HG02610 (cell line): ENCODE results near the gene GALNT4.
A peak's percentile ranks its signal among the peaks of the same experiment; 100 is the strongest.

Source experiments
- ATAC-seq: cut with Tn5 transposase; IDR thresholded peaks from one replicate; pipeline ENCODE4 v1.9.1; 2021; ENCODE audit warnings: mild to moderate bottlenecking, moderate library complexity; ENCODE audit not compliant: unreplicated experiment

GALNT4 gene

DNA sequence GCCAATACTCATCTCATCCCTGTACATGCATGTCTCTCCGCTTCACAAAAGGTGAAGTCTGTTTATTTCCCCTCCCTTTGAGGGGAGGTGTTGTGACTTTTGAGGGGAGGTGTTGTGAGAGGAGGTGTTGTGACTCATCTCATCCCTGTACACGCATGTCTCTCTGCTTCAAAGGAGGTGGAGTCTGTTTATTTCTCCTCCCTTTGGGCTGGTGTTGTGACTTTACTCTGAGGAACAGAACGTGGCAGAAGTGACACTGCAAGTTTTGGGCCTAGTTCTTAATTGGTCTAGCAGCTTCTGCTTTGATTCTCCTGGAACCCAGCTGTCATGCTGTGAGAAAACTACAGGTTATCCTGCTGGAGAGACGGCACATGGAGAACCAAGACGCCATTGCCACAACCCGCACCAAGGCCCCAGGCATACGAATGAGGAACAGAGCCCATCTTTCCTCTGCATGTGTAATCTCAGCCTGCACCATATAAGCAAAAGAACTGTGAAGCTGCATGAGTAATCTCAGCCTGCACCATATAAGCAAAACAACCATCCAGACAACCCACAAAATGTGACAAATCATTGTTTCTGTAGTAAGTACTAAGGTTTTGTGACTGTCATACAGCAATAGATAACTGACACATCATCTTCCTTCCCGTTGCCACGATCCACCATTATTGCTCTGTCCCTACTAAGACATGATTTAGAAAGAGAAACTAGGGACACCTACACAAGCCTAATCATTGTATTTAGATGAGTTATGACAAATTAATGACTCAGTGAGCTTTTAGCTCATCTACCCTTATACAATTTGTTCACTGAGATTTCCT, 30.0 kb downstream of the GALNT4 start:
- peak; percentile 76 for ATAC-seq

DNA sequence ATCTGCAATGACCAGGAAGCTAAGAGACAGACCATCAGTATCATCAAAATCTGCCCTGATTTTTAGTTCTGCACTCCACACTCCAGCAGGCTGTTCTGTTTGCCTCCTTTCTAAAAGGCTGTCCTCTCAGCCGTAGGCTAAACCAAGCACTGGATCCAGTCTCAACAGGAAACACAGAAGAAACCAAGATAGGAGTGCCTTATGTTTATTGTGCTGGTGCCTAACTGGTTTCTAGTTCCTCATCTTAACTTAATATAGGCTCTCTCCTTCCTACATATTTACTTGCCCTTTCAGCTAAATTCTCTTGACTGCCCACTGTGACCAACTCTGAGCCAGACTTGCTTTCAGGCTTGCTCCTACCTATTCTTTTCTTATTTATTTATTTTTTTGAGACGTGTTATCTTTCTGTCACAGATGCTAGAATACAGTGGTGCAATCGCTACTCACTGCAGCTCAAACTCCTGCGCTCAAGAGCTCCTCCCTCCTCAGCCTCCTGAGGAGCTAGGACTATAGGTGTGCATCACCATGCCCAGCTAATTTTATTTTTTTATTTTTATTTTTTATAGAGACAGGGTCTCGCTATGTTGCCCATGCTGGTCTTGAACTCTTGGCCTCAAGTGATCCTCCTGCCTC, 30.8 kb downstream of the GALNT4 start:
- ATAC-seq: no peak

DNA sequence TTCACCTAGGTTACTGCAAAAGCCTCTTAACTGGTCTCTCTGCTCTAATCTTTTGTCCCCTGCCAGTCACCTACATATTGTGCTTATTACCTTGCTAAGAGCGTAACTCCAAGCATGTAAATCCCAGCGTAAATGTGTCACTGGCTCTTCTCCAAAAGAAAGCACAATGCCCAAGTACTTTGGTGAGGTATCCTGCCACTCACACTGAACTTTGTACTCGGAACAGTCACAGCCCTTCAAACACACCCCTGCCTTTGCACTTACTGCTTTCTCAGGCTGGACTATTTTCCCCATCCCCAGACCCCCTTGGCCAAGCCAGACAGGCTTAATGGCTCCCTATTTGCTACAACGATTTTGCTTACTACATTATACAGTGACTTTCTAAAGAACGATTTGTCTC, 31.7 kb downstream of the GALNT4 start:
- ATAC-seq: no peak

DNA sequence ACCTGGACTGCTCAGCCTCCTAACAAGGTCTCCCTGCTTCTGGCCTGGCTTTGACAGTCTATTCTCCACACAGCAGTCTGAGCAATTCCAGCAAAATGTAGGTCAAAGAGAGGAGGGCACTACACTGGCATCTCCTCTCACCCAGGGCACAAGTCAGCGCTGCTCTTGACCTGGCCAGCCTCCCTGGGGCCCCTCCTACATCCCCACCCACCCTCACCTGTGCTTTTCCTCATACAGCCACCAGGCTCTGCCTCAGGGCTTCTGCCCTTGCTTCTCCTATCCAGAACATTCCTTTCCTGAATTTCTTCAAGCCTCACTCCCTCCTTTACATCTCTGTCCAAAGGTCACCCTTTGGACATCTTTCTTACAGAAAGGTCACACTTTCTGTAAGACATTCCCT, 33.7 kb downstream of the GALNT4 start:
- no peak for ATAC-seq

DNA sequence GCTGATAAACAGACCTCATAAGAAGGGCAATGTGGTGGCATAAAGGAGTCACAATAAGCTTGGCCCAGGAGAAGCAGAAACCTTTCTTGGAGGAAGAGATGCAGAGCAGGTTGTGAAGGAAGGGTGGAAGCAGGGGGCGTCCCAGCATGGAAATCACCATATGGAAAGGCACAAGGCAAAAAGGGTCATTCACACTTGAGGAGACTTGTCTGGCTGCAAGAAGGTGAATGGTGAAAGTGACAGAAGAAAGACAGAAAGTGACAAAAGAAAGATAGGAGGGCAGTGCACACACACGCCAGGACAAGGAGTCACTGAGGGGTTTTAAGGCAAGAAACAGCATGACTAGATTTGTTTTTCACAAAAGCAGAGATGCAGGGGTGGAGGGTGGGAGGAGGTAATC, 38.3 kb downstream of the GALNT4 start:
- no peak for ATAC-seq

DNA sequence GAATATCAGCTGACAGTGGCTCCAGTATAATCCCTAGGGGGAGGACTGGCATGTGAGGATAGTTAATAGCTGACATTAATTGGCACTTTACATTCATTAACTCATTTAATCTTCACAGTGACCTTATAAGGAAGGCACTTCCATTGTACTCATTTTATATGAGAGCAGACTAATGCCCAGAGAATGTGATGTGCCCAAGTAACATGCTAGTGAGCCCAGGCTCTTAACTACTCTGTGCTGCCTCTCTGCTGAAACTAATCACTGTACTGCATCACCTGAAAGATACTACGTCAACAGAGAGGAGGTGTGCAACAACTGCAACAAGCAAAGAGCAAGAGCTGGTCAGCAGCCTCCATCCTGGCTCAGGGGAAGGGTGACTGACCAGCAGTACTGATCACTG, 40.1 kb downstream of the GALNT4 start:
- no peak for ATAC-seq

DNA sequence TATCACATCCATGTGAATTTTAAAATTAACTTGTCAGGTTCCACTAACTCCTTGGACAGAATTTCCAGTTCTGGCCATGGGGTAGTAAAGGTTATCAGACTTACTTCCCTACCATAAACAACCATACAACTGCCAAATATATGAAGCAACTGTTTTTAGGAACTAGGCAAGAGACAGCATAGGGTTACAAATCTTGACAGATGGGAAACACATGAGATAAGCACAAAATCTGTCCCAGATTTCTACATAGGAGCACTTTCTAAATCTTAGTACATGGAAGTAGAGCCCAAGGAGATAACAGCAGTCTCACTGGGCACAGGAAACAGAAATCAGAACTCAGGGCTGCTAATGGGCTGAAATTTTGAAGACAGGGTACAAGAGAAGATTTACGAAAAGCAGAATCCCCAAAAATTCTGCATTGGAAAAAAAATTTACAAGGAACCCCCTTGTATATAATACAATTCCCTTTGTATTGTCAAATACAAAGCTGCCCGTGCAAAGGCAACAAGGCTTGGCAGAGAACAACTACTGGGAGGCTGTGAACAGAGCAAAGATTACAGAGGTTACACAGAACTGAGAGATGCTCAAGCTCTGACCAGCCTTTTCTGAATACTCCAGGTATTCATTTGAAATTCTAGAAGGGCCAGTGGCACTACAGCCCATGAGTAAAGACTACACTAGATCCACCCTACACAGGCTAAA, 43.2 kb downstream of the GALNT4 start:
- ATAC-seq: no peak

DNA sequence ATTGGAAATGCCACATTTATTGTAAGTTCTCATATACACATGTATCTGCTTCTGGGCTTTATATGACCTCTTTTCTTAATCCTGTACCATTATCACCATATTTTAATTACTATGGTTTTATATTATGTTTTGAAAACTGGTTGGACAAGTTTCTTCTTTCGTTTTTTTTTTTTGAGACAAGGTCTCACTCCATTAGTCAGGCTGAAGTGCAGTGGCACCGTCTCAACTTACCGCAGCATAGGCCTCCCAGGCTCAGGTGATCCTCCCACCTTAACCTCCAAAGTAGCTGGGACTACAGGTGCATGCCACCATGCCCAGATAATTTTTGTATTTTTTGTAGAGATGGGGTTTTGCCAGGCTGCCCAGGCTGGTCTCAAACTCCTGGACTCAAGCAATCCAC, 44.6 kb downstream of the GALNT4 start:
- ATAC-seq: no peak

DNA sequence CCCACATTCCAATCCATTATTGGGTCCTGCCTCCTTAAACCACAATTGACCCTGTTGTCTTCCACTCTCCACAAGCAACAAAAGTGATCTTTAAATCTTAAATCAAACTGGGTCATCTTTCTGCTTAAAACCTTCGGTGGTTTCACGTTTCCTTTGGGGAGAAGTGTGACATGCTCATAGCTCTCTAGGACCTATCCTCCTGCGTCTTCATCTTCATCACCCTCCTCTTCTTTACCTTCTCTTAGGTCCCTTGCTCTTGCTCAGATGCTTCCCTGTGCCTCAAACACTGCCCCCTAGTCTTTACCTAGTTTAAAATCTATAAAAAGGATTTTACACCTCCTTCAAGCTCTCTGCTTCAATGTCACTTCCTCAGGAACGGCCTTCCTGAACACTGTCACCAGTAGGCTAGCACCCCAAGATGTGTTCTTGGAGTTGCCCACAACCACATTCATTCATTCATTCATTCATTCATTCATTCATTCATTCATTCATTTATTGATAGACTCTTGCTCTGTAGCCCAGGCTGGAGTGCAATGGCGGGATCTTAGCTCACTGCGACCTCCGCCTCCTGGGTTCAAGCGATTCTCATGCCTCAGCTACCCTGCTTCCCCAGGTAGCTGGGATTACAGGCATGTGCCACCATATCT, 46.8 kb downstream of the GALNT4 start:
- ATAC-seq: no peak

DNA sequence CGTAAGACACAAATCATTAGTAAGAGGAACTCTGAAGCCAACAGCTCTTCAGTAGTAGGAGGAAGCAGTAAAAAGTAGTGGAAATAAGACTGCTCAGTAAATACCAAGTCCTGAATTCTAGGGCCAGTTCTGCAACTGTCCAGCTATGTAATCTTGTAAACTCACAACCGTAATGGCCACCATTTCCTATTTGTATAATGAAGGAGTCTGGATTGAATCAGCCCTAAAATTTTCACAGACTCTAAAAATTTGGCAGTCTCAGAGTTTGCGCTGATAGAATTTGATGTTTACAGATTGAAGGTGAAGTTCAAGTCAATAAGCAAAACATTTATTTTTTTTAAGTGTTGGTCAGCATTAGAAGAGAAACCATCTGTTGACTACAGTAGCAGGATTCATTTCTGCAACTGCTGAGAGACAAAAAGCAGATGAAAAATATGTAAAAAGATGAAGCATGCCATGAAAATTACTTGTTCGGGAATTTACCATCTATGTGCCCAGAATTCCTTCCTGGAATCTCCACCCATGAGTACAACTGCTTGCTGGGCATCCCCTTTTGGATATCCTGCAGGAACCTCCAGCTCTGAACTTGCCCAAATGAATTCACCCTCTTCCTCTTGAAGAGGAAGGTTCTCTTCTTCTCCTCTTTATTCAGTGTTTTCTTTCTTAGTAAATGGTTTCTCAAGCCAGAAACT, 47.5 kb downstream of the GALNT4 start:
- ATAC-seq: no peak

DNA sequence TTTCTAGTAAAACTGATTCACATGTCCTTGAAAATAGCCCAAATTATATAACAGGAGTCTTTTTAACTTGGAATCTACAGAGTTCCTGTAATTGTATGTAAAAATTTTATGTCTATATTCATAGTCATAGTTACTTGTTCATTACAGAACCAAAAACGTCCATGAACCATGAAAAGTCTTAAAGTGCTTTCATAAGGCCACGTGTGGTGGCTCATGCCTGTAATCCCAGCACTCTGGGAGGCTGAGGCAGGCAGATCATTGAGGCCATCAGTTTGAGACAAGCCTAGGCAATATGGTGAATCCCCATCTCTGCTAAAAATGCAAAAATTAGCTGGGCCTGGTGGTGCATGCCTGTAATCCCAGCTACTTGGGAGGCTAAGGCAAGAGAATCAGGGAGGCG, 48.4 kb downstream of the GALNT4 start:
- peak; percentile 53 for ATAC-seq

DNA sequence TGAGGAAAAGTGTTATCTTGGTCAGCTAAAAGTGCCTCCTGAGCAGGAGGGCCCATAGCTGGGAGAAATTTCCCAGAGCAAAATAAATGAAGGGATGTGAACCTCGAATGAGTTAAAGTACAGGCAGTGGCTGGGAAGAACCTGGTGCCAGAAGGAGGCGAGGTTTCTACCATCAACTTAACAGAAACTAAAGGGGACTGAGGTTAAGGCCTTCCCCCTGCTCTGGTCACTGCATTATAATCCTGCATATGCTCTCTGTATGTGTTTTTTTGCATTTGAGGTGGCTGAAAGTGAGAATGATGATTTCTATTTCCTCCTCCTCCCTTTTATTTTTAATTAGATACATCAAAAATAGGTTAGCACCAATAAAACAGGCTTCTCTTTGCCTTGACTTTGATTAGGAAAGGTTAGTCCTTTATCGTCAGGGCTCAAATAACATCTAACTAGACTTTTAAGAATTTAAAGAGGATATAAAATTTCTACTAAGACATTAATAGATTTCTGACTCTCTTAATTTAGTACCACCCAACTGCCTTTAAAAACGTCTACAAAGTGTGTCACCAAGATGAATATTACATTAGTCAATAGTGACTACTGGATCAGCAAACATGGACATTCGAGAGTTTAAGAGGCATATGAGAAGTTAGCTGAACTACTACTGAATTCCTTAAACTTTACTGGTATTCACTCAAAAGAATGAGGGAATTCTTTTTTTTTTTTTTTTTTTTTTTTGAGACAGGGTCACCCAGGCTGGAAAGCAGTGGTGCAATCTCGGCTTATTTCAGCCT, 49.2 kb downstream of the GALNT4 start:
- peak; percentile 35 for ATAC-seq

DNA sequence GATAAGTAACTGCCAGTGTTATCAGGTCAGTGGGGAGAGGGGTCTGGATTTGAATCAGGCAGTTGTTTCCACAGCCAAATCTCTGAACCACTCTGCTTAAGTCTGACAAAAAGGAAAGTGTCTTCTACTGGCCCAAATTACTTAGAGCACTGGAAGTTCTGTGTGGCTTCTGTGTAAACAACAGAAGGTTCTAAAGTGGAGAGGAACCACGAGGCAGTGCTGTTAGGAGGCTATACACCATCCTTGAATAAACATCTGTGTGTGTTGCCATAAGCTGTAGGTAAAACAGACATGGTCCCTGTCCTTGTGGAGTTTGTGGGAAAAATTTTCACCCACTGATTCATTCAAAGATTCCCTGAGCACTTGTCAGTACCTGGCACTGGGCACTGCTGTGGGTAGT, 50.0 kb downstream of the GALNT4 start:
- no peak for ATAC-seq
